GM18498 (cell line): ENCODE data around the gene ZDHHC3.

Source experiments
- ATAC-seq: cut with Tn5 transposase; IDR thresholded peaks from one replicate; pipeline ENCODE4 v1.9.1; 2021; ENCODE audit warnings: mild to moderate bottlenecking, moderate library complexity; ENCODE audit not compliant: unreplicated experiment

The ZDHHC3 gene

DNA sequence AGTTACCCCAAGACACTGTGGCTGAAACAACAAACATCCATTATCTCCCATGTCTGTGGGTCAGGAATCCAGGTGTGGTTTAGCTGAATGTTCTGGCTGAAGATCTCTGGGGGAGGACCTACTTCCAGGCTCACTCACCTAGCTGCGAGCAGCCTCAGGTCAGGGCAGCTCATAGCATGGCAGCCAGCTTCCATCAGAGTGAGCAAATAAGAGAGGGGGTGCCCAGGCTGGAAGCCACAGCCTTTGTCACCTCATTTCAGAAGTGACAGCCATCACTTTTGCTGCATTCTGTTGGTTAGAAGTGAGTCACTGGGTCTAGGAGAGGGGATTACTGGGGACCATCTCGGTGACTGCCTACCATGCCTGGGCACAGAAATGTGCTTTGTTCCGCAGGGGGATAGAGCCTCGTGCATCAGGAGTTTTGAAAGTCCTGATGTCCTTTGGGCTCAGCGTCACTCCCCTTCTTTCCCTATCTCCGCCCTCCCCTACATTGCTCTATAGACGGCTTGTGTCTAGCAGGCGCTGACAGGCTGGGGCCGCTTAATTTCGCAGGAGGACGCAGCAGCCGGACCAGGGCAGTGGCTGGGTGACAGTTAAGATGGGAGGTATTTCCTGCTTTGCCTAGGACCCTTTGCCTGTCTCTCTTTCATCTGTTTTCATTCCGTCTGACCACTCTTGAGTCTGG is 76.1 kb downstream of the ZDHHC3 start:
- no peak for ATAC-seq

GRCh38 chr3:44896440-44896839 is 79.5 kb downstream of the ZDHHC3 start:
- ATAC-seq = peak; percentile 58

- ATAC-seq = no peak
Measured at GRCh38 chr3:44894485-44894884, 81.5 kb downstream of the ZDHHC3 start.

GRCh38 chr3:44893097-44893496 is 82.9 kb downstream of the ZDHHC3 start:
- no peak for ATAC-seq

GRCh38 chr3:44892689-44893088 is 83.3 kb downstream of the ZDHHC3 start:
- no peak for ATAC-seq

DNA sequence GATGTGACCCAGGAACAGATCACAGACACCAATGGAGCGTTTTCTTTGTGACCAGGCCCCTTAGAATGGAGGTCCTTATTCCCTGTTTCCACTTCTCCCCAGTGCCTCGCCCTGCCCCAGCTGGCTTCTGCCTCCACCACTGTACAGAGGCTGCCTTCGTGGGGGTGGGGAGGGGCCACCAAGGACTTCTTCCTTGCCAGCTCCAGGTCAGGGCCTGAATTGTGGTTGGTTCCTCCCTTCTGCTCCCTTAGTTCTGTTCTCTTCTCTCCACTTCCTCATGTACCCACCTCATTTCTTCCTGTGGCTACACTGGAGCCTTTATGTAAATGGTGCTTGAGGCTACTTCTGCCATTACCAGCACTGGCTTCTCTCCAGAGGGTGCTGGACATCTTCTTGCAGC is 85.1 kb downstream of the ZDHHC3 start:
- ATAC-seq = no peak

DNA sequence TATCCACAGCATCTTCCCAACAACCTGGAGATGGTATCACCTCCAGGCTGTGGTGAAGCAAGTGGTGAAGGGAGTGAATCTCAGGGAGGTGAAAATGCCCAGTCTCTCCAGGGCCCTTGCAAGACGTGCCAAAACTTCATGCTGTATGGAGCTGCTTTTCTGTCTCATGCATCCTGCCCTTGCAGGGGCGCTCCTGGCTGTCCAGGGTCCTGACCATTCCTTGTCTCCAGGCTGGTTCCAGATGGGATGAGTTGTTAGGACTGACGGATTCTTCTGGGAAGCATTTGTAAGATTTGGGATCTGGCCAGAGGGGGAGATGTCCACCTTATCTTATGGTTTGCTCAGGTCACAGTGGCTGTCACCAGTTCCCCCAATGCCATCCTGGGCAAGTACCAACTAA is 85.7 kb downstream of the ZDHHC3 start:
- ATAC-seq = no peak

GRCh38 chr3:44887101-44887500 is 88.9 kb downstream of the ZDHHC3 start:
- no peak for ATAC-seq

DNA sequence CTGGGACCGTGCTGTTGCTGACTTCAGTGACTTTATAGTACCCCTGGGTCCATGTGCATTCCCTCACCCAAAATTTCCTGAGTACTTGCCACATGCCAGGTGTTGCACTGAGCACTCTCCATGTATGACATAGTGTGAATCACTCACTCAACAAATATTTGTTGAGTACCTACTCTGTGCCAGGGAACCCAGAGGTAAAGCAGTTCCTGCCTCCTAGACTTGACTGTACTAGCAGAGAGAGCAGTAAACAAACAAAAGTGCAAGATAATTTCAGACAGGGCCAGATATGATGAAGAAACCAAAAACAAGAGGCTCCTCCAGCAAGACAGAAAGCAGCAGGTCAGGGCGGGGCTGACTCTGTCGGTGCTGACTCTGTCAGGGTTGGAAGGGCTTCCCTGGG is 89.4 kb downstream of the ZDHHC3 start:
- no peak for ATAC-seq

- ATAC-seq = no peak
Measured at GRCh38 chr3:44885618-44886017, 90.4 kb downstream of the ZDHHC3 start.

DNA sequence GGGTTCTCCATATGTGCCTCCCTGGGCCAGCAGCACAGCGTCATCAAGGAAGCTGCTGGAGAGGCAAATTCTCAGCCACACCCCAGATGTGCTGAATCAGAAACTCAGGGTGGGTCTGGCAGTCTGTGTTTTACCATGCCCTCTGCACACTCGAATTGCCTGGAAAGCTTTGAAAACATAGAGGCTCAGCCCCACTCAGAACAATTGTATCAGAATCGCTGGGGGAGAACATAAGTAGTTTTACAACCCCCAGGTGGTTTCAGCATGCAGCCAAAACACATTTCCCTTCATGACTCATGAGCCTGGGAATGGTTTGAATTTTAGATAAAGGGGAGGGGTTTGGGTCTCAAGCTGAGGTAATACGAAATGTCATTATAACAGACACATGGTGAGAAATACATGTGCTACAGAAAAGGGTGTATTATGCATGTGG is 92.0 kb downstream of the ZDHHC3 start:
- no peak for ATAC-seq

DNA sequence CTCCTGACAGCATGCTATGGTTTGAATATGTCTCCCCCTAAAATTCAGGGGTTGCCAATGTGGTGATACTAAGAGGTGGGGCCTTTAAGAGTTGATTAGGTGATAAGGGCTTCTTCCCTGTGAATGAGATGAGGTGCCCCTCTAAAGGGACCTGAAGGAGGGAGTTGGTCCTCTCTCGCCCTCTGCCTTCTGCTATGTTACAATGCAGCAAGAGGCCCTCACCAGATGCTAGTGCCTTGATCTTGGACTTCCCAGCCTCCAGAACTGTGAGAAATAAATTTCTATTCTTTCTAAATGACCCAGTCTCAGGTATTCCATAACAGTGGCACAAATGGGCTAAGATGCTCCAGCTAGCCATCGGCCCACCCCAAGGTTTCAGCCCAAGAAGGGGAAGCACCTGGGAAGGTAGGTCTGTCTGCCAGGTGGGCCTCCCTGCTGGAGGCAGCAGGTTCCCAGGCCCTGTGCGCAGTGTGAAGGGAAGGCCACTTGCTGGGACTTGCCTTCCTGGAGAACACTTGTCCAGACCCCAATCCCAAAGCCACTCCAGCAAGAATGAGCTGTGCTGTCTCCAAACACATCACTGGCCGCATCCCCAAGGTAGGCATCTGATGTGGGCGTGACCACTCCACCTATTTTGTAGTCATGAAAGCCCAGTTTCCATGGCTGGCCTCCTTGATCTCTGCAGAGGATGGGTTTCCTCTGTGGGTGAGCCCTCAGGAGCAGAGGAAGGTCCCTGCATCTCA is 92.6 kb downstream of the ZDHHC3 start:
- ATAC-seq = no peak

DNA sequence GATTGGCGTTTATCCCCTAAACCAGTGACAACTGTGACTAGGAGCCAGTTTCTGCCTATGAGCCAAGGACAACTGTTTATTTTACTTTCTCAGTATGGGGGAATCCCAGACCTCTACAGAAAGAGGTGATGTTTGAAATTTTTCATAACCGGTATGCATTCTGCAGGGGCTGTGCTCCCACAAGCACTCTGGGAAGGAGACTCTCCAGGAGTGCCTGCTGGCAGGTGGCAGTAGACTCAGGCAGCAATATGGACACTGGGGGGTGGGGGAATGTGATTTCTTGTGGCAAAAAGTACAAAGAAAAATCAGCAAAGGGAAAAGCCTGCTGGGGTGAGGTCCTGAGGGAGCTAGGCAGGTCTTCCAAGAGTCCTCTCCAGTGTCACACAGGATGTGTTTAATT is 95.7 kb downstream of the ZDHHC3 start:
- no peak for ATAC-seq

- no peak for ATAC-seq
Measured at GRCh38 chr3:44877333-44877732, 98.6 kb downstream of the ZDHHC3 start.

DNA sequence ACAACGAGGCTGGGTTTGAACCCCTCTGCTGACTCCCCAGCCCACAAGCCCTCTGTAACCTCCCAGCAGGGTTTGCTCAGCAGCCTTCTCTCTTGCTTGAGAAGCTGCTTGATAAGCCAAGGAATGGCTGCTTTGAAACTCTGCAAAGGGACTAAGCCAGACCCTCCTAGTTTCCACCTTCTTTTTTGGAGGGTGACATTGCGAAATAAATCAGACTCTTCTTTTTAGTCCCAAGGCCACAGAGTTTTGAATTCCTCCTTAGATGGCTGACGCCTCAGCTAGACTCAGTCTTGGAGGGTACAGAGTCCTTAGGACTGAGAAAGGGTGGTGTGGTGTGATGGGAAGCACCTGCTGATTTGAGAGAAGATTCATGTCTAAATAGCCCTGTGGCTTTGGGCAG is 100.4 kb downstream of the ZDHHC3 start:
- no peak for ATAC-seq
